GM12872 (cell line): Measurements from ENCODE around the gene POLR2F.

Source experiments
- CTCF ChIP-seq: IDR thresholded peaks from 3 replicates; pipeline ENCODE4 v1.5.1; 2011; ENCODE audit warnings: low read depth, mild to moderate bottlenecking, low read length, moderate library complexity; ENCODE audit not compliant: insufficient read depth

The POLR2F gene

GRCh38 chr22:37910890-37911672 is 42.4 kb upstream of the POLR2F start:
- no peak for TF ChIP-seq CTCF

- TF ChIP-seq CTCF: no peak
Observed at GRCh38 chr22:37911697-37912096, 41.8 kb upstream of the POLR2F start.

- no peak for TF ChIP-seq CTCF
Observed at GRCh38 chr22:37912171-37912570, 41.3 kb upstream of the POLR2F start.

GRCh38 chr22:37913233-37913721 is 40.2 kb upstream of the POLR2F start:
- TF ChIP-seq CTCF: no peak

- TF ChIP-seq CTCF: no peak
Observed at GRCh38 chr22:37916311-37916710, 37.2 kb upstream of the POLR2F start.

- no peak for TF ChIP-seq CTCF
Observed at GRCh38 chr22:37917874-37918548, 35.5 kb upstream of the POLR2F start.

GRCh38 chr22:37918580-37919270 is 34.8 kb upstream of the POLR2F start:
- TF ChIP-seq CTCF: no peak
